Neural cell (in vitro differentiated cells): Measurements from ENCODE around the gene SNPH. TPM values are rescaled to one million over a fixed set of nuclear protein-coding genes. Genes with fewer than 3 reads are reported as not detected.

Source experiments
- H2AFZ ChIP-seq: fragments of 200-600, 300-800 bp; sonication (generic), shearing (Covaris generic); 2 replicates; pipeline ENCODE4 v1.6.0; 2014; ENCODE audit warnings: low read depth, mild to moderate bottlenecking, antibody characterized with exemption, low read length, moderate library complexity
- H3F3A ChIP-seq: fragments of 200-600 bp; shearing (Covaris generic); 2 replicates; pipeline ENCODE4 v1.6.1; 2016; ENCODE audit warnings: mild to moderate bottlenecking, moderate library complexity, mixed read lengths, antibody characterized with exemption, low read length; ENCODE audit not compliant: insufficient read depth, poor library complexity, severe bottlenecking
- H3K27ac ChIP-seq: fragments of 200-600, 300-800 bp; sonication (generic), shearing (Covaris generic); 2 replicates; pipeline ENCODE4 v1.5.1; 2014; ENCODE audit warnings: mild to moderate bottlenecking, low read length, moderate library complexity
- H3K27me3 ChIP-seq: fragments of 300-800, 200-600 bp; sonication (generic), shearing (Covaris generic); 2 replicates; pipeline ENCODE4 v1.6.0; 2014; ENCODE audit warnings: mild to moderate bottlenecking, low read depth, low read length, moderate library complexity; ENCODE audit not compliant: insufficient read depth
- H3K36me3 ChIP-seq: fragments of 300-800, 200-600 bp; sonication (generic), shearing (Covaris generic); 2 replicates; pipeline ENCODE4 v1.5.1; 2014; ENCODE audit warnings: mild to moderate bottlenecking, antibody characterized with exemption, low read length, moderate library complexity; ENCODE audit not compliant: insufficient read depth
- H3K4me2 ChIP-seq: fragments of 300-800, 200-600 bp; sonication (generic), shearing (Covaris generic); 2 replicates; pipeline ENCODE4 v1.6.0; 2014; ENCODE audit warnings: mild to moderate bottlenecking, low read length
- H3K4me3 ChIP-seq: fragments of 300-800, 200-600 bp; sonication (generic), shearing (Covaris generic); 2 replicates; pipeline ENCODE4 v1.5.1; 2014; ENCODE audit warnings: mild to moderate bottlenecking, low read length, moderate library complexity
- H3K79me2 ChIP-seq: fragments of 200-600 bp; shearing (Covaris generic); replicated peaks from 2 replicates; pipeline ENCODE4 v1.6.0; 2014; ENCODE audit warnings: mild to moderate bottlenecking, low read length, moderate library complexity; ENCODE audit not compliant: insufficient read depth
- H3K9ac ChIP-seq: fragments of 300-800, 200-600 bp; sonication (generic), shearing (Covaris generic); 2 replicates; pipeline ENCODE4 v1.6.1; 2016; ENCODE audit warnings: mild to moderate bottlenecking, low read length, mixed read lengths
- H3K9me2 ChIP-seq: fragments of 200-600 bp; shearing (Covaris generic); 2 replicates; pipeline ENCODE4 v1.6.1; 2016; ENCODE audit warnings: mild to moderate bottlenecking, low read length, mixed read lengths; ENCODE audit not compliant: insufficient read depth
- H3K9me3 ChIP-seq: fragments of 200-600, 300-800 bp; sonication (generic), shearing (Covaris generic); 2 replicates; pipeline ENCODE4 v1.6.1; 2016; ENCODE audit warnings: mild to moderate bottlenecking, mixed run types, low read length, moderate library complexity, mixed read lengths
- H4K20me1 ChIP-seq: fragments of 200-600 bp; shearing (Covaris generic); 2 replicates; pipeline ENCODE4 v1.6.1; 2016; ENCODE audit warnings: mild to moderate bottlenecking, mixed run types; ENCODE audit not compliant: insufficient read depth
- EP300 ChIP-seq: fragments of 450-650 bp; conservative IDR thresholded peaks from 2 replicates; pipeline ENCODE4 v1.6.1; 2014; ENCODE audit warnings: antibody characterized with exemption, mild to moderate bottlenecking, moderate library complexity; ENCODE audit not compliant: poor library complexity, severe bottlenecking
- EZH2 ChIP-seq: fragments of 200-600, 300-800 bp; shearing (Covaris generic), sonication (generic); IDR thresholded peaks from 2 replicates; pipeline ENCODE4 v1.6.1; 2014; ENCODE audit warnings: antibody characterized with exemption, low read length, borderline replicate concordance, mild to moderate bottlenecking; ENCODE audit not compliant: insufficient read depth, poor library complexity, severe bottlenecking
- MXI1 ChIP-seq: fragments of 450-650 bp; conservative IDR thresholded peaks from 2 replicates; pipeline ENCODE4 v1.6.1; 2014; ENCODE audit warnings: antibody characterized with exemption, mild to moderate bottlenecking; ENCODE audit not compliant: poor library complexity, severe bottlenecking
- POLR2AphosphoS5 ChIP-seq: IDR thresholded peaks from 2 replicates; pipeline ENCODE4 v1.6.1; 2012
- RAD21 ChIP-seq: fragments of 450-650 bp; conservative IDR thresholded peaks from 2 replicates; pipeline ENCODE4 v1.6.1; 2014; ENCODE audit warnings: antibody characterized with exemption, mild to moderate bottlenecking, moderate library complexity
- REST ChIP-seq: IDR thresholded peaks from 2 replicates; pipeline ENCODE4 v1.6.1; 2012; ENCODE audit warnings: borderline replicate concordance
- SMC3 ChIP-seq: fragments of 450-650 bp; conservative IDR thresholded peaks from 2 replicates; pipeline ENCODE4 v1.6.1; 2014; ENCODE audit warnings: antibody characterized with exemption, mild to moderate bottlenecking, moderate library complexity; ENCODE audit not compliant: poor library complexity
- TAF1 ChIP-seq: IDR thresholded peaks from 2 replicates; pipeline ENCODE4 v1.6.1; 2012; ENCODE audit warnings: low read depth
- polyA plus RNA-seq: library from polyadenylated mRNA; depleted of rRNA; stranded (reverse); fragments of >200 nt; gene quantifications from 2 replicates; pipeline ENCODE4 v1.2.3, GENCODE V29; 2014
- TF ChIP-seq, protein P1 (sequence below): fragments of 450-650 bp; IDR thresholded peaks from 2 replicates; pipeline ENCODE4 v1.5.1; 2014; ENCODE audit warnings: antibody characterized with exemption, mild to moderate bottlenecking, moderate library complexity; ENCODE audit not compliant: poor library complexity, severe bottlenecking

The SNPH gene
- polyA plus RNA-seq, 1 donor from 2014 or later, result 25.6 TPM

DNA sequence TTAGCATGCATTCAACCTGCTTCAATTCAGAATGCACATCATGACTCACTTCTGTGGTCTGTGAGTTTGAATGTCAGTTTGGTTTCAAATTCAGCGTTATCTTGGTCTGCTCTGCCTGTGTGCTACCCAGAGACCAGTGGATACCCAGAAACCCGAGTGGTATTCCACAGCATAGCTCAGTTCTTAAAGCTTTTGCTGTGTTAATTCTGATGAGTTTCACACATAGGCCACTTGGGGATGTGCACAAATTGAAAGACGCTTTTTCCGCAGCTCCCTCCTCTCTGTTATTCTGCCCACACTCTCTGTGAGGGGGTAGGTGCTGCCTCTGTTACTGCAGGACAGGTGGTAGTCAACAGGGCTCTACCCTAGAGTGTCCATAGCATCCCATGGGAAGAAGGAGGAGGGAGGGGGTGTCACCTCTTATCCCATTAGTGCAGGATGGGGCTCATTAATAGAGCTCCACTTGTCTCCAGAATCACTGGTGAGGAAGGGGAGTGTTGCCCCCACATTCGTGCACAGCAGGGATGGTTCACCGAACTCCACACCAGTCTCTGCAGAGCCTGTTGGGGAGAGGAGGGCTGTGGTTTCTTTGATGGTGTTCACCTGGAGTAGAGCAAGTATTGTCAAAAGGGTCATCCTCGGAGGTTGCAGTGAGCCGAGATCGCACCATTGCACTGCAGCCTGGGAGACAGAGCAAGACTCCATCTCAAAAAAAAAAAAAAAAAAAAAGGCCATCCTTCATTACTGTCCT is 92.0 kb downstream of the SNPH start:
- H3F3A ChIP-seq, result no peaks in the 10 kb centered on the region
- H3K9me3 ChIP-seq, result no peaks in the 10 kb centered on the region
- peaks cover 3% of the 10 kb centered on the region for H3K36me3 ChIP-seq
- H3K27me3 ChIP-seq, result no peaks in the 10 kb centered on the region
- H3K9me2 ChIP-seq, result no peaks in the 10 kb centered on the region
- TF ChIP-seq RAD21 (no peak), POLR2AphosphoS5 (no peak), MXI1 (no peak), EZH2 (no peak), SMC3 (no peak), TAF1 (no peak), REST (no peak), EP300 (no peak)
- TF ChIP-seq, protein P1, sequence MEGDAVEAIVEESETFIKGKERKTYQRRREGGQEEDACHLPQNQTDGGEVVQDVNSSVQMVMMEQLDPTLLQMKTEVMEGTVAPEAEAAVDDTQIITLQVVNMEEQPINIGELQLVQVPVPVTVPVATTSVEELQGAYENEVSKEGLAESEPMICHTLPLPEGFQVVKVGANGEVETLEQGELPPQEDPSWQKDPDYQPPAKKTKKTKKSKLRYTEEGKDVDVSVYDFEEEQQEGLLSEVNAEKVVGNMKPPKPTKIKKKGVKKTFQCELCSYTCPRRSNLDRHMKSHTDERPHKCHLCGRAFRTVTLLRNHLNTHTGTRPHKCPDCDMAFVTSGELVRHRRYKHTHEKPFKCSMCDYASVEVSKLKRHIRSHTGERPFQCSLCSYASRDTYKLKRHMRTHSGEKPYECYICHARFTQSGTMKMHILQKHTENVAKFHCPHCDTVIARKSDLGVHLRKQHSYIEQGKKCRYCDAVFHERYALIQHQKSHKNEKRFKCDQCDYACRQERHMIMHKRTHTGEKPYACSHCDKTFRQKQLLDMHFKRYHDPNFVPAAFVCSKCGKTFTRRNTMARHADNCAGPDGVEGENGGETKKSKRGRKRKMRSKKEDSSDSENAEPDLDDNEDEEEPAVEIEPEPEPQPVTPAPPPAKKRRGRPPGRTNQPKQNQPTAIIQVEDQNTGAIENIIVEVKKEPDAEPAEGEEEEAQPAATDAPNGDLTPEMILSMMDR, result no peak
- H4K20me1 ChIP-seq, result no peaks in the 10 kb centered on the region
- no peak overlapping the region for H3K27ac ChIP-seq
- H3K79me2 ChIP-seq, result no peaks in the 10 kb centered on the region
- H2AFZ ChIP-seq, result no peak overlapping the region
- H3K4me2 ChIP-seq, result no peak overlapping the region
- H3K9ac ChIP-seq, result no peak overlapping the region
- H3K4me3 ChIP-seq, result no peak overlapping the region

Other genes starting within 250 kb of the SNPH start
- 82.7 and 236 TPM in 2 replicates for gene PSMF1, start 147.7 kb upstream of the SNPH start, polyA plus RNA-seq
- gene TMEM74B, start 81.3 kb upstream of the SNPH start, polyA plus RNA-seq, result 155 and 164 TPM in 2 replicates
- gene C20orf202, start 62.8 kb upstream of the SNPH start, polyA plus RNA-seq, result 0.62 and 0.84 TPM in 2 replicates
- gene RAD21L1, start 40.2 kb upstream of the SNPH start, polyA plus RNA-seq, result not detected in 2 replicates
- gene SDCBP2, start 62.8 kb downstream of the SNPH start, polyA plus RNA-seq, result 3.1 and 5.2 TPM in 2 replicates
- gene FKBP1A, start 126.8 kb downstream of the SNPH start, polyA plus RNA-seq, result 150 and 156 TPM in 2 replicates
- 48.7 and 58.0 TPM in 2 replicates for gene NSFL1C, start 200.6 kb downstream of the SNPH start, polyA plus RNA-seq
- gene SIRPB2, start 225.1 kb downstream of the SNPH start, polyA plus RNA-seq, result not detected in 2 replicates